COLO668 (cell line): ENCODE results near the gene ZBTB43.

Experiments used
- DNase-seq: peaks from one replicate; lab custom pipeline; 2025; ENCODE audit not compliant: unreplicated experiment; lab: John Stamatoyannopoulos, UW

ZBTB43 gene

GRCh38 chr9:126856326-126856877 is 51.6 kb downstream of the ZBTB43 start:
- no peak for DNase-seq

GRCh38 chr9:126857261-126857960 is 52.6 kb downstream of the ZBTB43 start:
- DNase-seq: peak; percentile 21

GRCh38 chr9:126859111-126859510 is 54.3 kb downstream of the ZBTB43 start:
- no peak for DNase-seq

- DNase-seq: peak; percentile 76
These were observed 55.4 kb downstream of the ZBTB43 start, which contains the start of gene ZBTB34 for GRCh38 chr9:126860077-126860756. ZBTB34 (plus strand) TSS chr9:126860639; CDS start chr9:126879400, 18,761 bp downstream.

- peak; percentile 54 for DNase-seq
These were observed 56.1 kb downstream of the ZBTB43 start for GRCh38 chr9:126860757-126861466.

GRCh38 chr9:126861707-126862103 is 56.9 kb downstream of the ZBTB43 start:
- DNase-seq: no peak

GRCh38 chr9:126862104-126862761 is 57.4 kb downstream of the ZBTB43 start:
- DNase-seq: no peak

GRCh38 chr9:126864771-126865170 is 59.9 kb downstream of the ZBTB43 start:
- DNase-seq: no peak

- no peak for DNase-seq
These were observed 64.5 kb downstream of the ZBTB43 start for GRCh38 chr9:126869368-126869767.

- DNase-seq: no peak
These were observed 67.7 kb downstream of the ZBTB43 start for GRCh38 chr9:126872516-126872915.

GRCh38 chr9:126874546-126875314 is 69.9 kb downstream of the ZBTB43 start:
- no peak for DNase-seq

GRCh38 chr9:126875756-126876510 is 71.1 kb downstream of the ZBTB43 start:
- no peak for DNase-seq

GRCh38 chr9:126876531-126876930 is 71.7 kb downstream of the ZBTB43 start:
- DNase-seq: no peak

- no peak for DNase-seq
These were observed 72.6 kb downstream of the ZBTB43 start for GRCh38 chr9:126877418-126877817.

- DNase-seq: no peak
These were observed 74.4 kb downstream of the ZBTB43 start for GRCh38 chr9:126879288-126879687.

- no peak for DNase-seq
These were observed 75.5 kb downstream of the ZBTB43 start for GRCh38 chr9:126880226-126880946.

GRCh38 chr9:126880947-126881332 is 76.1 kb downstream of the ZBTB43 start:
- no peak for DNase-seq

- no peak for DNase-seq
These were observed 77.9 kb downstream of the ZBTB43 start for GRCh38 chr9:126882746-126883145.

GRCh38 chr9:126883636-126884035 is 78.8 kb downstream of the ZBTB43 start:
- DNase-seq: no peak
